H1 (cell line): ENCODE results near the gene CCDC197. TPM values are rescaled to one million over a fixed set of nuclear protein-coding genes. Genes with fewer than 3 reads are reported as not detected.

Experiments
- FOSL1 ChIP-seq: IDR thresholded peaks from 2 replicates; pipeline ENCODE4 v1.6.1; 2011; ENCODE audit warnings: mild to moderate bottlenecking, low read depth, low read length, moderate library complexity; ENCODE audit not compliant: insufficient read depth
- PHF8 ChIP-seq: fragments of 200-600 bp; sonication (generic); conservative IDR thresholded peaks from 2 replicates; pipeline ENCODE4 v1.7.1; 2012; ENCODE audit warnings: low read depth, mild to moderate bottlenecking, inconsistent platforms, low read length, moderate library complexity
- TCF12 ChIP-seq: IDR thresholded peaks from 2 replicates; pipeline ENCODE4 v1.6.1; 2011; ENCODE audit warnings: low read depth, mild to moderate bottlenecking, low read length
- polyA plus RNA-seq, 7 experiments: library from polyadenylated mRNA; depleted of rRNA in 3 of 7; stranded (reverse) in 5 of 7; unstranded in 2 of 7; fragments of >200 nt in 5 of 7; fragments of 200-250 nt in 2 of 7; gene quantifications; 1 replicate in 5 of 7; 2 replicates in 1 of 7; 4 replicates in 1 of 7; pipeline versions ENCODE4 v1.2.1 to v1.2.3, GENCODE V29; 2011 to 2013; ENCODE audit warnings: missing spikeins in 2 of 7, mixed read lengths in 2 of 7
- total RNA-seq: library from RNA; stranded (reverse); fragmentation: NEBNext Ultra II Directional; extraction: Animal tissue kit (Norgen Biotek cat#: 25700); gene quantifications from 2 replicates; pipeline ENCODE4 v1.2.1, GENCODE V29; 2021
- TF ChIP-seq, protein P1 (sequence below): IDR thresholded peaks from 2 replicates; pipeline ENCODE4 v1.6.1; 2012; ENCODE audit warnings: low read length, inconsistent platforms

CCDC197 gene
- total and polyA plus RNA-seq, 2 of the 8 experiments (the other 6 are each of a cell fraction or from before 2014, with no cell fraction given): not detected

DNA sequence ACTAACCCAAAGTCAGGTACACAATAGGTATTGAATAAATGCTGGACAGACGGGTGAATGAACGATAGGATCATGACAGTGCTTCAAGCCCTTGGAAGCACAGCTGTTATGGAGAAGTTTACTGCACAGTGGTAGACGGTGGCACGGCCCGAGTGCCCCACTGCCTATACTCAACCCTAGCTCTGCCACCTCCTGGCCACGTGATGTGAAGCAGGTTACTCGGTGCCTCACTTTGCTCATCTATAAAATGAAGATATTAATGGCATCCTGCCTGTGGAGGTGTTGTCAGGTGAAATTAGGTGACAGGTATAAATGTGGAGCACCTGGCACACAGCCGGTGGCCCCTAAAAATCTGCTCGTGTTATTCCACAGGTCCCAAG, 26.5 kb upstream of the CCDC197 start (continued):
- TF ChIP-seq, protein P1, sequence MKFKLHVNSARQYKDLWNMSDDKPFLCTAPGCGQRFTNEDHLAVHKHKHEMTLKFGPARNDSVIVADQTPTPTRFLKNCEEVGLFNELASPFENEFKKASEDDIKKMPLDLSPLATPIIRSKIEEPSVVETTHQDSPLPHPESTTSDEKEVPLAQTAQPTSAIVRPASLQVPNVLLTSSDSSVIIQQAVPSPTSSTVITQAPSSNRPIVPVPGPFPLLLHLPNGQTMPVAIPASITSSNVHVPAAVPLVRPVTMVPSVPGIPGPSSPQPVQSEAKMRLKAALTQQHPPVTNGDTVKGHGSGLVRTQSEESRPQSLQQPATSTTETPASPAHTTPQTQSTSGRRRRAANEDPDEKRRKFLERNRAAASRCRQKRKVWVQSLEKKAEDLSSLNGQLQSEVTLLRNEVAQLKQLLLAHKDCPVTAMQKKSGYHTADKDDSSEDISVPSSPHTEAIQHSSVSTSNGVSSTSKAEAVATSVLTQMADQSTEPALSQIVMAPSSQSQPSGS: no peak
- TF ChIP-seq TCF12 (no peak), PHF8 (no peak), FOSL1 (no peak)
- TF ChIP-seq, all 59 proteins: peak for 4
